Suppressor macrophage (primary cell): ENCODE results near the gene WASHC4.

ENCODE experiments used
- DNase-seq, 4 experiments: peaks; one replicate each; pipeline ENCODE4 v3.0.0-alpha.2; 2020 to 2022

The WASHC4 gene

GRCh38 chr12:105214148-105214547 is 106.6 kb downstream of the WASHC4 start:
- DNase-seq = no peak

- DNase-seq = no peak
Observed at GRCh38 chr12:105214670-105215375, 107.3 kb downstream of the WASHC4 start.

- no peak for DNase-seq
Observed at GRCh38 chr12:105218434-105218833, 110.9 kb downstream of the WASHC4 start.
